Measurements from ENCODE around the gene NAT14.

The NAT14 gene

GRCh38 chr19:55500368-55500952 lies 15.5 kb downstream of the NAT14 start:
- TF ChIP-seq, protein P1, sequence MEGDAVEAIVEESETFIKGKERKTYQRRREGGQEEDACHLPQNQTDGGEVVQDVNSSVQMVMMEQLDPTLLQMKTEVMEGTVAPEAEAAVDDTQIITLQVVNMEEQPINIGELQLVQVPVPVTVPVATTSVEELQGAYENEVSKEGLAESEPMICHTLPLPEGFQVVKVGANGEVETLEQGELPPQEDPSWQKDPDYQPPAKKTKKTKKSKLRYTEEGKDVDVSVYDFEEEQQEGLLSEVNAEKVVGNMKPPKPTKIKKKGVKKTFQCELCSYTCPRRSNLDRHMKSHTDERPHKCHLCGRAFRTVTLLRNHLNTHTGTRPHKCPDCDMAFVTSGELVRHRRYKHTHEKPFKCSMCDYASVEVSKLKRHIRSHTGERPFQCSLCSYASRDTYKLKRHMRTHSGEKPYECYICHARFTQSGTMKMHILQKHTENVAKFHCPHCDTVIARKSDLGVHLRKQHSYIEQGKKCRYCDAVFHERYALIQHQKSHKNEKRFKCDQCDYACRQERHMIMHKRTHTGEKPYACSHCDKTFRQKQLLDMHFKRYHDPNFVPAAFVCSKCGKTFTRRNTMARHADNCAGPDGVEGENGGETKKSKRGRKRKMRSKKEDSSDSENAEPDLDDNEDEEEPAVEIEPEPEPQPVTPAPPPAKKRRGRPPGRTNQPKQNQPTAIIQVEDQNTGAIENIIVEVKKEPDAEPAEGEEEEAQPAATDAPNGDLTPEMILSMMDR (IDR thresholded peaks at IDR 0.05; ENCODE audit: insufficient read depth, low read length, poor library complexity, severe bottlenecking) = no peak
- H3K36me3 ChIP-seq (ENCODE audit: control insufficient read depth, insufficient read depth, low read length) = no peaks in the 10 kb centered on the region
- DNase-seq (ENCODE audit: extremely low read depth, insufficient read length) = no peak
- no peaks in the 10 kb centered on the region; the same call in 1 of the 2 replicates for H3K27me3 ChIP-seq (replicated peaks; ENCODE audit: control insufficient read depth, insufficient read depth, low read length)
- H3K4me3 ChIP-seq (replicated peaks; ENCODE audit: low read depth, low read length) = no peak overlapping the region

DNA sequence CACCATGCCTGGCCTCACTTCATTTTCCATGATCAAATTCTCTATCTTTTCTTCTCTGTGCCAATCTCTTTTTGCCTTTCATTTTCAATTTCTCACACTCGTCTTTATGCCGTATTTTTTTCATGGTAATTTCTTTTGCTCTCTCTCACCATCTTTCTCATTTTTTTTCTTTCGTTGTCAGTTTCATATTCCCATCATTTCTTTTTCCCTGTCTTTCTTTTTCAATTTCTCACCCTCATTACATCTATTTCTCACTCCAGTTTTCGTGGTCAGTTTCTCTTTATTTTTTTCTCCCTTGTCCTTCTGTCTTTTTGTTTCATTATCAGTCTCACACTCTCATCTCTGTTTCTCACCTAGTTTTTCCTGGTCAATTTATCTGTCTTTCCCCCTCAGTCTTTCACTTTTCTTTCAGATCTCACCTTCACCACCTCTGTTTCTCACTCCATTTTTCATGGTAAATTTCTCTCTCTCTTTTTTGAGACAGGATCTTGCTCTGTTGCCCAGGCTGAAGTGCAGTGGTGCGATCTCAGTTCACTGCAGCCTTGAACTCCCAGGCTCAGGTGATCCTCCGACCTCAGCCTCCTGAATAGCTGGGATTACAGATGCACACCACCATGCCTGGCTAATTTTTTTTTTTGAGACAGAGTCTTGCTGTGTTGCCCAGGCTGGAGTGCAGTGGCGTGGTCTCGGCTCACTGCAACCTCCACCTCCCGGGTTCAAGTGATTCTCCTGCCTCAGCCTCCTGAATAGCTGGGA lies 17.4 kb downstream of the NAT14 start:
- H3K36me3 ChIP-seq (ENCODE audit: control insufficient read depth, insufficient read depth, low read length) = no peaks in the 10 kb centered on the region
- no peak overlapping the region for H3K4me3 ChIP-seq (replicated peaks; ENCODE audit: low read depth, low read length)
- DNase-seq (ENCODE audit: extremely low read depth, insufficient read length) = no peak
- H3K27me3 ChIP-seq (replicated peaks; ENCODE audit: control insufficient read depth, insufficient read depth, low read length) = no peaks in the 10 kb centered on the region; the same call in 1 of the 2 replicates
- TF ChIP-seq, protein P1 (IDR thresholded peaks at IDR 0.05; ENCODE audit: insufficient read depth, low read length, poor library complexity, severe bottlenecking) = no peak

- Histone ChIP-seq H3K27me3 (replicated peaks; ENCODE audit: control insufficient read depth, insufficient read depth, low read length) (no peaks in the 10 kb centered on the region; the same call in 1 of the 2 replicates), H3K36me3 (ENCODE audit: control insufficient read depth, insufficient read depth, low read length) (no peaks in the 10 kb centered on the region), H3K4me3 (replicated peaks; ENCODE audit: low read depth, low read length) (no peak overlapping the region)
- TF ChIP-seq, protein P1 (IDR thresholded peaks at IDR 0.05; ENCODE audit: insufficient read depth, low read length, poor library complexity, severe bottlenecking) = no peak
- DNase-seq (ENCODE audit: extremely low read depth, insufficient read length) = no peak
These were observed 18.1 kb downstream of the NAT14 start for GRCh38 chr19:55503157-55503501.

- no peaks in the 10 kb centered on the region; the same call in 1 of the 2 replicates for H3K27me3 ChIP-seq (replicated peaks; ENCODE audit: control insufficient read depth, insufficient read depth, low read length)
- DNase-seq (ENCODE audit: extremely low read depth, insufficient read length) = peak; percentile 96
- TF ChIP-seq, protein P1 (IDR thresholded peaks at IDR 0.05; ENCODE audit: insufficient read depth, low read length, poor library complexity, severe bottlenecking) = peak; percentile 99
These were observed 18.7 kb downstream of the NAT14 start for GRCh38 chr19:55503502-55504251.

GRCh38 chr19:55504252-55504603 lies 19.2 kb downstream of the NAT14 start:
- Histone ChIP-seq H3K27me3 (replicated peaks; ENCODE audit: control insufficient read depth, insufficient read depth, low read length) (no peaks in the 10 kb centered on the region; the same call in 1 of the 2 replicates), H3K36me3 (ENCODE audit: control insufficient read depth, insufficient read depth, low read length) (no peaks in the 10 kb centered on the region), H3K4me3 (replicated peaks; ENCODE audit: low read depth, low read length) (no peak overlapping the region)
- TF ChIP-seq, protein P1 (IDR thresholded peaks at IDR 0.05; ENCODE audit: insufficient read depth, low read length, poor library complexity, severe bottlenecking) = no peak
- DNase-seq (ENCODE audit: extremely low read depth, insufficient read length) = no peak

More at GRCh38 chr19:55503502-55504251, 18.7 kb downstream of the NAT14 start:
- Histone ChIP-seq H3K36me3 (ENCODE audit: control insufficient read depth, insufficient read depth, low read length) (no peaks in the 10 kb centered on the region), H3K4me3 (replicated peaks; ENCODE audit: low read depth, low read length) (peak overlapping the region; percentile 63)

All from GM06990 (cell line).